SK-N-MC (cell line): ENCODE data around the gene CACNG4.

ENCODE experiments used
- DNase-seq: peaks from one replicate; pipeline ENCODE4 v3.0.0-alpha.2; 2011; ENCODE audit warnings: low read depth, low spot score
- H3K27ac ChIP-seq: fragments of 200-600 bp; sonication (generic); 2 replicates; pipeline ENCODE4 v1.5.1; 2016; ENCODE audit warnings: mixed run types
- H3K36me3 ChIP-seq: fragments of 200-600 bp; sonication (generic); 2 replicates; pipeline ENCODE4 v1.6.1; 2017; ENCODE audit warnings: antibody characterized with exemption, low read length, mixed read lengths; ENCODE audit not compliant: insufficient read depth
- H3K4me3 ChIP-seq: fragments of 200-600 bp; sonication (generic); 2 replicates; pipeline ENCODE4 v1.5.1; 2016
- H3K9ac ChIP-seq: fragments of 200-600 bp; sonication (generic); 2 replicates; pipeline ENCODE4 v1.8.0; 2017; ENCODE audit warnings: mixed run types, mixed read lengths; ENCODE audit not compliant: insufficient read length
- H3K9me3 ChIP-seq: fragments of 200-600 bp; sonication (generic); 2 replicates; pipeline ENCODE4 v1.6.1; 2017; ENCODE audit warnings: low read depth, mild to moderate bottlenecking, antibody characterized with exemption, low read length, moderate library complexity, mixed read lengths
- EZH2 ChIP-seq: fragments of 200-600 bp; sonication (generic); IDR thresholded peaks from one replicate; pipeline ENCODE4 v1.6.1; 2017; ENCODE audit warnings: antibody characterized with exemption
- FOXP2 ChIP-seq: optimal IDR thresholded peaks from 2 replicates; pipeline ENCODE3; 2011; ENCODE audit warnings: mild to moderate bottlenecking, moderate library complexity; ENCODE audit not compliant: insufficient read depth; ENCODE audit errors: extremely low read length, control extremely low read depth
- POLR2AphosphoS5 ChIP-seq: IDR thresholded peaks from 2 replicates; pipeline ENCODE4 v1.6.1; 2012; ENCODE audit warnings: mild to moderate bottlenecking, low read depth, low read length, borderline replicate concordance

The CACNG4 gene

GRCh38 chr17:66988069-66988798, 23.7 kb downstream of the CACNG4 start:
- TF ChIP-seq EZH2 (no peak), POLR2AphosphoS5 (no peak), FOXP2 (no peak)

GRCh38 chr17:66989076-66989475, 24.6 kb downstream of the CACNG4 start:
- H3K9ac ChIP-seq: no peak overlapping the region
- no peak for DNase-seq
- no peak overlapping the region for H3K27ac ChIP-seq
- H3K36me3 ChIP-seq: no peaks in the 10 kb centered on the region
- H3K4me3 ChIP-seq: no peak overlapping the region
- no peaks in the 10 kb centered on the region for H3K9me3 ChIP-seq
- no peak for TF ChIP-seq FOXP2
- no peak for TF ChIP-seq POLR2AphosphoS5
- no peak for TF ChIP-seq EZH2

More at GRCh38 chr17:66988069-66988798, 23.7 kb downstream of the CACNG4 start:
- no peaks in the 10 kb centered on the region for H3K9me3 ChIP-seq
- H3K36me3 ChIP-seq: no peaks in the 10 kb centered on the region
- no peak for DNase-seq
- H3K27ac ChIP-seq: no peak overlapping the region
- no peak overlapping the region for H3K9ac ChIP-seq
- no peak overlapping the region for H3K4me3 ChIP-seq

- no peak overlapping the region for H3K9ac ChIP-seq
- no peaks in the 10 kb centered on the region for H3K36me3 ChIP-seq
- TF ChIP-seq POLR2AphosphoS5: no peak
- TF ChIP-seq EZH2: no peak
- TF ChIP-seq FOXP2: no peak
Observed at GRCh38 chr17:66989579-66989978, 25.1 kb downstream of the CACNG4 start.

GRCh38 chr17:66990047-66990446, 25.5 kb downstream of the CACNG4 start:
- no peak overlapping the region for H3K27ac ChIP-seq
- DNase-seq: no peak
- H3K36me3 ChIP-seq: no peaks in the 10 kb centered on the region
- TF ChIP-seq POLR2AphosphoS5: no peak
- no peak for TF ChIP-seq EZH2
- TF ChIP-seq FOXP2: no peak
- no peak overlapping the region for H3K4me3 ChIP-seq
- no peaks in the 10 kb centered on the region for H3K9me3 ChIP-seq
- H3K9ac ChIP-seq: no peak overlapping the region

More at GRCh38 chr17:66989579-66989978, 25.1 kb downstream of the CACNG4 start:
- no peak for DNase-seq
- no peak overlapping the region for H3K4me3 ChIP-seq
- no peak overlapping the region for H3K27ac ChIP-seq
- no peaks in the 10 kb centered on the region for H3K9me3 ChIP-seq

GRCh38 chr17:66992911-66993442, 28.5 kb downstream of the CACNG4 start:
- no peak for DNase-seq
- Histone ChIP-seq H3K9ac (no peak overlapping the region), H3K9me3 (no peaks in the 10 kb centered on the region), H3K36me3 (no peaks in the 10 kb centered on the region), H3K4me3 (no peak overlapping the region), H3K27ac (no peak overlapping the region)
- no peak for TF ChIP-seq POLR2AphosphoS5
- no peak for TF ChIP-seq EZH2

- DNase-seq: no peak
- no peak for TF ChIP-seq POLR2AphosphoS5
- no peak for TF ChIP-seq FOXP2
- no peak for TF ChIP-seq EZH2
- Histone ChIP-seq H3K36me3 (no peaks in the 10 kb centered on the region), H3K27ac (no peak overlapping the region), H3K9ac (no peak overlapping the region), H3K4me3 (no peak overlapping the region), H3K9me3 (no peaks in the 10 kb centered on the region)
Observed at GRCh38 chr17:66994361-66994760, 29.9 kb downstream of the CACNG4 start.

- no peaks in the 10 kb centered on the region for H3K9me3 ChIP-seq
- H3K9ac ChIP-seq: no peak overlapping the region
- H3K36me3 ChIP-seq: no peaks in the 10 kb centered on the region
- H3K4me3 ChIP-seq: no peak overlapping the region
- DNase-seq: no peak
- TF ChIP-seq POLR2AphosphoS5 (no peak), EZH2 (no peak), FOXP2 (no peak)
- H3K27ac ChIP-seq: no peak overlapping the region
Observed at GRCh38 chr17:66994930-66995535, 30.5 kb downstream of the CACNG4 start.

GRCh38 chr17:66995944-66996343, 31.4 kb downstream of the CACNG4 start:
- no peak for DNase-seq
- H3K36me3 ChIP-seq: no peaks in the 10 kb centered on the region
- no peak overlapping the region for H3K9ac ChIP-seq
- H3K4me3 ChIP-seq: no peak overlapping the region
- no peak for TF ChIP-seq POLR2AphosphoS5
- TF ChIP-seq EZH2: no peak
- TF ChIP-seq FOXP2: no peak
- H3K9me3 ChIP-seq: no peaks in the 10 kb centered on the region
- no peak overlapping the region for H3K27ac ChIP-seq

GRCh38 chr17:66996926-66997325, 32.4 kb downstream of the CACNG4 start:
- no peak overlapping the region for H3K4me3 ChIP-seq
- TF ChIP-seq POLR2AphosphoS5 (no peak), EZH2 (no peak)
- H3K36me3 ChIP-seq: no peaks in the 10 kb centered on the region
- H3K9me3 ChIP-seq: no peaks in the 10 kb centered on the region
- no peak overlapping the region for H3K9ac ChIP-seq
- no peak overlapping the region for H3K27ac ChIP-seq
- no peak for DNase-seq

- no peak overlapping the region for H3K9ac ChIP-seq
- H3K27ac ChIP-seq: no peak overlapping the region
- TF ChIP-seq FOXP2 (no peak), POLR2AphosphoS5 (no peak), EZH2 (no peak)
- no peak overlapping the region for H3K4me3 ChIP-seq
- DNase-seq: no peak
- H3K9me3 ChIP-seq: no peaks in the 10 kb centered on the region
- no peaks in the 10 kb centered on the region for H3K36me3 ChIP-seq
Observed at GRCh38 chr17:67003231-67003630, 38.7 kb downstream of the CACNG4 start.
